OCI-LY7 (cell line): ENCODE data around the gene VAT1L. TPM values are rescaled to one million over a fixed set of nuclear protein-coding genes. Genes with fewer than 3 reads are reported as not detected.

Experiments used
- BruUV-seq: library from RNA; stranded (reverse); fragments of 400-500 nt; replicated peaks from 2 replicates; lab custom pipeline; 2021; lab: Mats Ljungman, UMichigan
- CTCF ChIA-PET: fragments of 300-600 bp; sonication (Branson Sonifier 250); formaldehyde crosslinking; loops from one replicate; lab custom pipeline; 2022; ENCODE audit warnings: antibody characterized with exemption; ENCODE audit not compliant: unreplicated experiment; lab: Charles Lee
- POLR2A ChIA-PET: fragments of 300-600 bp; sonication (Branson Sonifier 250); formaldehyde crosslinking; loops from one replicate; lab custom pipeline; 2022; ENCODE audit warnings: antibody characterized with exemption; lab: Charles Lee
- DNase-seq: peaks from one replicate; pipeline ENCODE4 v3.0.0-alpha.2; 2015; ENCODE audit warnings: low spot score
- H2AFZ ChIP-seq: fragments of 200-600 bp; sonication (generic), shearing (Covaris generic); 2 replicates; pipeline ENCODE4 v1.6.1; 2014; ENCODE audit warnings: mild to moderate bottlenecking, antibody characterized with exemption, low read length, moderate library complexity
- H3K27ac ChIP-seq: fragments of 200-600 bp; sonication (generic); 2 replicates; pipeline ENCODE4 v1.5.1; 2014; ENCODE audit warnings: mixed run types, low read depth, mild to moderate bottlenecking, moderate library complexity, low read length, inconsistent platforms; ENCODE audit not compliant: poor library complexity, severe bottlenecking
- H3K36me3 ChIP-seq: fragments of 200-600 bp; sonication (generic); 2 replicates; pipeline ENCODE4 v1.6.1; 2014; ENCODE audit warnings: mild to moderate bottlenecking, antibody characterized with exemption, low read length, moderate library complexity, mixed read lengths; ENCODE audit not compliant: insufficient read depth
- H3K4me1 ChIP-seq: fragments of 200-600 bp; sonication (generic); 2 replicates; pipeline ENCODE4 v1.5.1; 2014; ENCODE audit warnings: mild to moderate bottlenecking, low read length; ENCODE audit not compliant: insufficient read depth, poor library complexity, severe bottlenecking
- H3K4me2 ChIP-seq: fragments of 200-600 bp; sonication (generic); 2 replicates; pipeline ENCODE4 v1.6.1; 2014; ENCODE audit warnings: mild to moderate bottlenecking, low read length
- H3K4me3 ChIP-seq: fragments of 200-600 bp; sonication (generic); 2 replicates; pipeline ENCODE4 v1.5.1; 2014; ENCODE audit warnings: mild to moderate bottlenecking, low read depth, low read length; ENCODE audit not compliant: poor library complexity, severe bottlenecking
- H3K79me2 ChIP-seq: fragments of 200-600 bp; sonication (generic); 2 replicates; pipeline ENCODE4 v1.6.1; 2016; ENCODE audit warnings: low read depth, mild to moderate bottlenecking, low read length, moderate library complexity, mixed read lengths; ENCODE audit not compliant: insufficient read depth
- H3K9me2 ChIP-seq: fragments of 200-600 bp; sonication (generic); 2 replicates; pipeline ENCODE4 v1.6.1; 2016; ENCODE audit warnings: mild to moderate bottlenecking, low read length, mixed read lengths; ENCODE audit not compliant: insufficient read depth
- H3K9me3 ChIP-seq: fragments of 200-600 bp; sonication (generic); 2 replicates; pipeline ENCODE4 v1.6.1; 2014; ENCODE audit warnings: mild to moderate bottlenecking, mixed run types, low read length, mixed read lengths
- H4K20me1 ChIP-seq: fragments of 200-600 bp; sonication (generic); 2 replicates; pipeline ENCODE4 v1.6.1; 2014; ENCODE audit warnings: mild to moderate bottlenecking, antibody characterized with exemption, low read length, moderate library complexity, mixed read lengths; ENCODE audit not compliant: insufficient read depth
- EZH2phosphoT487 ChIP-seq: fragments of 200-600 bp; sonication (generic); IDR thresholded peaks from 2 replicates; pipeline ENCODE4 v1.6.1; 2018; ENCODE audit warnings: low read depth, borderline replicate concordance, mild to moderate bottlenecking, mixed run types, antibody characterized with exemption, low read length, moderate library complexity, mixed read lengths
- intact Hi-C: fragments of 100-400 bp; cut with micrococcal nuclease; formaldehyde crosslinking; loops from one replicate; pipeline ENCODE4 v1.10.0; 2022; ENCODE audit not compliant: unreplicated experiment
- total RNA-seq, 2 experiments: library from RNA; depleted of rRNA in 1 of 2; stranded (reverse); fragments of >200 nt in 1 of 2; shearing (Covaris generic) in 1 of 2; gene quantifications; 2 replicates each; pipeline ENCODE4 v1.2.3, GENCODE V29; 2014 to 2022
- TF ChIP-seq, protein P1 (sequence below): fragments of 200-600 bp; sonication (generic); conservative IDR thresholded peaks from 2 replicates; pipeline ENCODE4 v1.5.1; 2014; ENCODE audit warnings: mild to moderate bottlenecking, antibody characterized with exemption, low read length, moderate library complexity, mixed read lengths

Gene VAT1L
- total RNA-seq, 2 experiments from 2014 or later, result not detected

DNA sequence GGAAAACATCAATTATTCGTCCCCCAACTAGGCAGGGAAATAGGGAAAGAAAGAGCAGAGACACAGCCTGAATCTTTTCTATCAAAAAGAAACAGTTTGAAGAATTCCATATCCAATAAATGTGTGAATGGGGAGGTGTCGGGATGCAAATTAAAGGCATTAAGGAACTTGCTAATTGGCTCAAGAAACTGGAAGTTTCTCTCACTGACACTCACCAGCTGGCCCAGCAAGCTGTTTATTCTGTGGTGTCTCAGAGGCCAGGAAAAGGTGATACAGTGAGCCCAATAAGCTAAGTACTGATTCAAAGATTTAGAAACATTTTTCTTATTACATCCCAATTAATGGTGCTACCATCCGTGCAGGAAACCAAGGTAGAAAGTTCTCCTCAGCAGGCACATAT, 129.6 kb downstream of the VAT1L start:
- H3K9me3 ChIP-seq, result no peaks in the 10 kb centered on the region
- no TSS peak for BruUV-seq
- DNase-seq, result no peak
- no peaks in the 10 kb centered on the region for H3K79me2 ChIP-seq
- no peaks in the 10 kb centered on the region for H3K4me1 ChIP-seq
- no peak overlapping the region for H3K27ac ChIP-seq
- H3K9me2 ChIP-seq, result no peaks in the 10 kb centered on the region
- H2AFZ ChIP-seq, result no peak overlapping the region
- intact Hi-C loops, result no loop called here
- CTCF ChIA-PET, result no interaction called here
- POLR2A ChIA-PET, result interaction anchor here (0.5 to 1.4 kb wide), 2 partner anchors 13 to 53 kb away, joined by 3 to 5 read pairs; no protein-coding TSS in a partner anchor
- no peaks in the 10 kb centered on the region for H4K20me1 ChIP-seq
- no peak overlapping the region for H3K4me3 ChIP-seq
- TF ChIP-seq EZH2phosphoT487, result no peak
- TF ChIP-seq, protein P1, sequence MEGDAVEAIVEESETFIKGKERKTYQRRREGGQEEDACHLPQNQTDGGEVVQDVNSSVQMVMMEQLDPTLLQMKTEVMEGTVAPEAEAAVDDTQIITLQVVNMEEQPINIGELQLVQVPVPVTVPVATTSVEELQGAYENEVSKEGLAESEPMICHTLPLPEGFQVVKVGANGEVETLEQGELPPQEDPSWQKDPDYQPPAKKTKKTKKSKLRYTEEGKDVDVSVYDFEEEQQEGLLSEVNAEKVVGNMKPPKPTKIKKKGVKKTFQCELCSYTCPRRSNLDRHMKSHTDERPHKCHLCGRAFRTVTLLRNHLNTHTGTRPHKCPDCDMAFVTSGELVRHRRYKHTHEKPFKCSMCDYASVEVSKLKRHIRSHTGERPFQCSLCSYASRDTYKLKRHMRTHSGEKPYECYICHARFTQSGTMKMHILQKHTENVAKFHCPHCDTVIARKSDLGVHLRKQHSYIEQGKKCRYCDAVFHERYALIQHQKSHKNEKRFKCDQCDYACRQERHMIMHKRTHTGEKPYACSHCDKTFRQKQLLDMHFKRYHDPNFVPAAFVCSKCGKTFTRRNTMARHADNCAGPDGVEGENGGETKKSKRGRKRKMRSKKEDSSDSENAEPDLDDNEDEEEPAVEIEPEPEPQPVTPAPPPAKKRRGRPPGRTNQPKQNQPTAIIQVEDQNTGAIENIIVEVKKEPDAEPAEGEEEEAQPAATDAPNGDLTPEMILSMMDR, result no peak
- H3K4me2 ChIP-seq, result no peak overlapping the region
- no peaks in the 10 kb centered on the region for H3K36me3 ChIP-seq

GRCh38 chr16:77918809-77919707, 130.7 kb downstream of the VAT1L start:
- ChIA-PET CTCF (interaction anchor here (0.5 kb wide), 1 partner anchor 134 kb away, joined by 3 read pairs; no protein-coding TSS in a partner anchor), POLR2A (interaction anchor here (0.6 to 1.4 kb wide), 3 partner anchors 12 to 535 kb away, joined by 3 read pairs; no protein-coding TSS in a partner anchor)
- H3K4me1 ChIP-seq, result no peaks in the 10 kb centered on the region
- H4K20me1 ChIP-seq, result no peaks in the 10 kb centered on the region
- no peak overlapping the region for H3K4me2 ChIP-seq
- no peaks in the 10 kb centered on the region for H3K79me2 ChIP-seq
- no peaks in the 10 kb centered on the region for H3K36me3 ChIP-seq
- no peak overlapping the region for H3K4me3 ChIP-seq
- TF ChIP-seq, protein P1, result no peak
- no peak for TF ChIP-seq EZH2phosphoT487
- no peak for DNase-seq
- no peaks in the 10 kb centered on the region for H3K9me3 ChIP-seq
- no TSS peak for BruUV-seq
- H3K27ac ChIP-seq, result no peak overlapping the region
- no peak overlapping the region for H2AFZ ChIP-seq
- intact Hi-C loops, result no loop called here
- no peaks in the 10 kb centered on the region for H3K9me2 ChIP-seq
